ENCODE results near the gene MAP7. TPM values are rescaled to one million over a fixed set of nuclear protein-coding genes. Genes with fewer than 3 reads are reported as not detected.

The MAP7 gene
- total and polyA plus RNA-seq, 7 donors = 1.2 to 33.5 (median 3.3) TPM

DNA sequence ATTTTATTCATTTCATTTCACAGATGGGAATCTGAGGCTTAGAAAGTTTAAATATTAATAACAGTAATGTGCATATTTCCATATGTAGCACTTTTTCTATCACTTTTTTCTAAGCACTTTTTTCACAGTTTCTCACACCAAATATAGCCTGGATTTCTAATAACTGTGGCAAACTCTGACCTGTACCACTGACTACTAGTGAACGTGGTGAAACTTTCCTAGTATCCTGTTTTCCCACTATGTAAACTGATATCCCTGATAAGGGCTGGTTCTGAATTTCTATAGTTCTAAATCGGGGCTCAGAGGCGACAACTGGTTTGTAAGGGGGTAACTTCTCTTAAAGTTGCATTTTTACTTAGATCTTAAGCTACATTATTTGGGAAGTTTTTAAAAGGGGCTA, 32.6 kb downstream of the MAP7 start:
- Histone ChIP-seq H3K36me3 (no peaks in the 10 kb centered on the region), H3K27ac (no peak overlapping the region), H3K27me3 (no peaks in the 10 kb centered on the region), H3K4me1 (no peaks in the 10 kb centered on the region), H3K9me3 (no peaks in the 10 kb centered on the region), H3K4me3 (no peak overlapping the region)
- intact Hi-C loops (cut with DNase I) = no loop called here
- TF ChIP-seq POLR2A (IDR thresholded peaks at IDR 0.05) (no peak), EP300 (IDR thresholded peaks at IDR 0.05) (no peak), POLR2AphosphoS5 (IDR thresholded peaks at IDR 0.05) (no peak)
- TF ChIP-seq, protein P1, sequence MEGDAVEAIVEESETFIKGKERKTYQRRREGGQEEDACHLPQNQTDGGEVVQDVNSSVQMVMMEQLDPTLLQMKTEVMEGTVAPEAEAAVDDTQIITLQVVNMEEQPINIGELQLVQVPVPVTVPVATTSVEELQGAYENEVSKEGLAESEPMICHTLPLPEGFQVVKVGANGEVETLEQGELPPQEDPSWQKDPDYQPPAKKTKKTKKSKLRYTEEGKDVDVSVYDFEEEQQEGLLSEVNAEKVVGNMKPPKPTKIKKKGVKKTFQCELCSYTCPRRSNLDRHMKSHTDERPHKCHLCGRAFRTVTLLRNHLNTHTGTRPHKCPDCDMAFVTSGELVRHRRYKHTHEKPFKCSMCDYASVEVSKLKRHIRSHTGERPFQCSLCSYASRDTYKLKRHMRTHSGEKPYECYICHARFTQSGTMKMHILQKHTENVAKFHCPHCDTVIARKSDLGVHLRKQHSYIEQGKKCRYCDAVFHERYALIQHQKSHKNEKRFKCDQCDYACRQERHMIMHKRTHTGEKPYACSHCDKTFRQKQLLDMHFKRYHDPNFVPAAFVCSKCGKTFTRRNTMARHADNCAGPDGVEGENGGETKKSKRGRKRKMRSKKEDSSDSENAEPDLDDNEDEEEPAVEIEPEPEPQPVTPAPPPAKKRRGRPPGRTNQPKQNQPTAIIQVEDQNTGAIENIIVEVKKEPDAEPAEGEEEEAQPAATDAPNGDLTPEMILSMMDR (IDR thresholded peaks at IDR 0.05) = no peak
- WGBS, 2 donors = 87 to 90% methylated on average over 3 of the region's 3 CpGs
- DNase-seq = no peak

DNA sequence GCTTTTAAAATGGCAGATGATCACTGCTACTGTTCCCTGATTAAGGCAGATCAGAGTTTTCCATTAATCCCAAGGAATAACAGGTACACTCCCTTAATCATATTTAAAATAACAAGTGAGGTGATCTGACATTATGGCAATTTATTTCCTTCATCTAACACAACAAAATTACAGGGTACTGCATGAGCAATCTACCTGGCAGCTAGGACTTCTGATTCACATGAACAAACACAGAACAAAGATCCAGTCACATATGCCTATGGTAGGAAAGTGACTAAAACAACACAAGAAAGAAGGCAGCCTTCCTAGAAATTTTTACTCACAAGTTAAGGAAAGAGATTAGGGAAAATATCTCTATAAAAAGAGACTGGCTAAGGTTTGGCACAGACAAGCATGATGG, 33.2 kb downstream of the MAP7 start:
- Histone ChIP-seq H3K36me3 (no peaks in the 10 kb centered on the region), H3K27me3 (no peaks in the 10 kb centered on the region), H3K4me3 (no peak overlapping the region), H3K9me3 (no peaks in the 10 kb centered on the region), H3K27ac (no peak overlapping the region), H3K4me1 (peaks cover 0 to 2% (median 0%) of the 10 kb centered on the region in 4 donors)
- DNase-seq = no peak
- intact Hi-C loops (cut with DNase I) = no loop called here
- TF ChIP-seq POLR2AphosphoS5 (IDR thresholded peaks at IDR 0.05) = no peak
- TF ChIP-seq EP300 (IDR thresholded peaks at IDR 0.05) = no peak
- TF ChIP-seq POLR2A (IDR thresholded peaks at IDR 0.05) = no peak
- TF ChIP-seq, protein P1 (IDR thresholded peaks at IDR 0.05) = no peak

DNA sequence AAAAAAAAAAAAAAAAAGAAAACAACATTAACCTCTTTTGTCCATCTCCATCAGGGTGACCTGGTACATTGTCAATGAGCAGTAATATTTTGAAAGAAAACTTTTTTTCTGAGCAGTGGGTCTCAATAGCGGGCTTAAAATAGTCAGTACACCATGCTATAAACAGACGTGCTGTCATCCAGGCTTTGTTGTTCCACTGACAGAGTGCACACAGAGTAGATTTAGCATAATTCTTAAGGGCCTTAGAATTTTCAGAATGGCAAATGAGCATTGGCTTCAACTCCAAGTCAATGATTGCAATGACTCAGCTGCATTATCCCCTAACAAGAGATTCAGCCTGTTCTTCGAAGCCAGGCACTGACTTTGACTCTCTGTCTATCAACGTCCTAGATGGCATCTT, 35.6 kb downstream of the MAP7 start:
- DNase-seq = no peak
- H3K9me3 ChIP-seq = no peaks in the 10 kb centered on the region
- WGBS, 2 donors = 90 to 92% methylated on average over 4 of the region's 4 CpGs
- no peak overlapping the region for H3K4me3 ChIP-seq
- H3K4me1 ChIP-seq = peaks cover 0 to 4% (median 0%) of the 10 kb centered on the region in 4 donors
- no peak for TF ChIP-seq EP300 (IDR thresholded peaks at IDR 0.05)
- no peak for TF ChIP-seq POLR2AphosphoS5 (IDR thresholded peaks at IDR 0.05)
- TF ChIP-seq, protein P1 (IDR thresholded peaks at IDR 0.05) = no peak
- TF ChIP-seq POLR2A (IDR thresholded peaks at IDR 0.05) = no peak
- no peaks in the 10 kb centered on the region for H3K36me3 ChIP-seq
- intact Hi-C loops (cut with DNase I) = no loop called here
- H3K27ac ChIP-seq = no peak overlapping the region
- H3K27me3 ChIP-seq = no peaks in the 10 kb centered on the region

DNA sequence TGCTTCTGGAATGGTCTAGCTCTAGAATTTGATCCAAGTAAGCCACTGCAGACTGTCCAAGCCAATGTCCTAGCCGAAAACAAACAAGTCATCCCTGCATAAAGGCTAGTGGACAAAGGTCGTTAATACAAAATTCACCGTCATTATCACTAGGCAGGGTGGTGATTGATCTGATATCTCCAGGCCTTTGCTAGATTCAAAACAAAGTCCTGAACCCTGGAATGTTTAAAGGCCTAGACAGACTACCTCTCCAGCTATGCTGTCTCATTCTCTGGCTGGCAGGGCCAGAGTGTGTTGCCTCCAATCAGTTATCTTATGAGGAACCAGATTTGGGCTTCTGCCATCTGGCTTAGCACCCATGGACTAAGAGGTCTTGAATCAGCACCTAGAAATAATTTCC, 38.3 kb downstream of the MAP7 start:
- DNase-seq = no peak
- intact Hi-C loops (cut with DNase I) = no loop called here
- WGBS, 2 donors = 28 to 75% methylated on average over 3 of the region's 3 CpGs
- no peak overlapping the region for H3K4me3 ChIP-seq
- H3K9me3 ChIP-seq = no peaks in the 10 kb centered on the region
- H3K27me3 ChIP-seq = no peaks in the 10 kb centered on the region
- H3K36me3 ChIP-seq = no peaks in the 10 kb centered on the region
- H3K27ac ChIP-seq = no peak overlapping the region
- peaks cover 0 to 4% (median 0%) of the 10 kb centered on the region in 4 donors for H3K4me1 ChIP-seq
- TF ChIP-seq, protein P1 (IDR thresholded peaks at IDR 0.05) = no peak
- no peak for TF ChIP-seq POLR2AphosphoS5 (IDR thresholded peaks at IDR 0.05)
- no peak for TF ChIP-seq EP300 (IDR thresholded peaks at IDR 0.05)
- no peak for TF ChIP-seq POLR2A (IDR thresholded peaks at IDR 0.05)

DNA sequence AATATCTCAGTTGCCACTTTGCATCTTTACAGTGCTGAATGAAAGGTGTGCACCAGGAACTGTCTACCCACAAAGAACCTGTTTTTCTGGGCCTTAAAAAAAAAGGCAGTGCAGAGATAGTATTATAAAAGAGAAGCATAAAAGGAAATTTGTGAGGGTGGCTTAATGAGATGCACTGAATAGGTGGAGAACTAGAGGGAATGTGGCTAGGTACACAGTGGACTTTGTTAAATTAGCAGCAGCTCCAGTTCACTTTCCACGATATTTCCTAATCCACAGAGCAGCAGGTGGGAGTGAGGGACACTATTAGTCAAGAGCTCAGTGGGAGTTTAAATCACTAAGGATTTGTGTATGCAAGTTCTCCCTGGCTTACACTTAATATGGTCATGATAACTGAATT, 38.8 kb downstream of the MAP7 start:
- intact Hi-C loops (cut with DNase I) = no loop called here
- Histone ChIP-seq H3K27me3 (no peaks in the 10 kb centered on the region), H3K27ac (no peak overlapping the region), H3K4me1 (peaks cover 0 to 4% (median 0%) of the 10 kb centered on the region in 4 donors), H3K9me3 (no peaks in the 10 kb centered on the region), H3K36me3 (no peaks in the 10 kb centered on the region), H3K4me3 (no peak overlapping the region)
- 26 to 69% methylated on average over 1 of the region's 1 CpG for WGBS, 2 donors
- DNase-seq = no peak
- TF ChIP-seq POLR2A (IDR thresholded peaks at IDR 0.05) (no peak), EP300 (IDR thresholded peaks at IDR 0.05) (no peak), POLR2AphosphoS5 (IDR thresholded peaks at IDR 0.05) (no peak)
- TF ChIP-seq, protein P1 (IDR thresholded peaks at IDR 0.05) = no peak
